ENCODE measurements around the gene B3GNT7. TPM values are rescaled to one million over a fixed set of nuclear protein-coding genes. Genes with fewer than 3 reads are reported as not detected.

Gene B3GNT7
- total RNA-seq, 1 donor from 2014 or later: 0.64 TPM

GRCh38 chr2:231357931-231358330 is 37.6 kb upstream of the B3GNT7 start:
- no peak for DNase-seq (ENCODE audit: low spot score in 2 of 2)
- intact Hi-C loops (cut with DNase I): no loop called here

GRCh38 chr2:231359441-231359840 is 36.1 kb upstream of the B3GNT7 start:
- TF ChIP-seq CTCF (IDR thresholded peaks at IDR 0.05): no peak
- Histone ChIP-seq H3K27ac (no peak overlapping the region), H3K36me3 (peaks cover 10 to 20% of the 10 kb centered on the region in 2 donors), H3K9me3 (no peaks in the 10 kb centered on the region), H3K27me3 (no peaks in the 10 kb centered on the region), H3K4me3 (no peak overlapping the region), H3K4me1 (peaks cover 0 to 5% of the 10 kb centered on the region in 2 donors)
- intact Hi-C loops (cut with DNase I): no loop called here
- no peak for DNase-seq (ENCODE audit: low spot score in 2 of 2)

More at GRCh38 chr2:231357931-231358330, 37.6 kb upstream of the B3GNT7 start:
- peaks cover 0 to 5% of the 10 kb centered on the region in 2 donors for H3K4me1 ChIP-seq
- H3K4me3 ChIP-seq: no peak overlapping the region
- no peak for TF ChIP-seq CTCF (IDR thresholded peaks at IDR 0.05)
- H3K27ac ChIP-seq: no peak overlapping the region
- no peaks in the 10 kb centered on the region for H3K9me3 ChIP-seq
- H3K36me3 ChIP-seq: peaks cover 10 to 16% of the 10 kb centered on the region in 2 donors
- no peaks in the 10 kb centered on the region for H3K27me3 ChIP-seq

- H3K9me3 ChIP-seq: no peaks in the 10 kb centered on the region
Observed at GRCh38 chr2:231359948-231360347, 35.6 kb upstream of the B3GNT7 start.

GRCh38 chr2:231360401-231360800 is 35.1 kb upstream of the B3GNT7 start:
- no peak for DNase-seq (ENCODE audit: low spot score in 2 of 2)

More at GRCh38 chr2:231359948-231360347, 35.6 kb upstream of the B3GNT7 start:
- no peak for DNase-seq (ENCODE audit: low spot score in 2 of 2)
- H3K27me3 ChIP-seq: no peaks in the 10 kb centered on the region
- peaks cover 10 to 20% of the 10 kb centered on the region in 2 donors for H3K36me3 ChIP-seq
- no peak for TF ChIP-seq CTCF (IDR thresholded peaks at IDR 0.05)
- intact Hi-C loops (cut with DNase I): no loop called here
- no peak overlapping the region for H3K27ac ChIP-seq
- H3K4me1 ChIP-seq: peaks cover 0 to 5% of the 10 kb centered on the region in 2 donors
- no peak overlapping the region for H3K4me3 ChIP-seq

GRCh38 chr2:231360881-231361371 is 34.6 kb upstream of the B3GNT7 start:
- TF ChIP-seq CTCF (IDR thresholded peaks at IDR 0.05): no peak
- Histone ChIP-seq H3K27me3 (no peaks in the 10 kb centered on the region), H3K27ac (no peak overlapping the region), H3K4me3 (no peak overlapping the region), H3K9me3 (no peaks in the 10 kb centered on the region), H3K4me1 (peaks cover 0 to 2% of the 10 kb centered on the region in 2 donors), H3K36me3 (peaks cover 10 to 20% of the 10 kb centered on the region in 2 donors)
- intact Hi-C loops (cut with DNase I): no loop called here
- DNase-seq (ENCODE audit: low spot score in 2 of 2): peak in 1 of 2 donors; percentile 59

More at GRCh38 chr2:231360401-231360800, 35.1 kb upstream of the B3GNT7 start:
- no peaks in the 10 kb centered on the region for H3K9me3 ChIP-seq
- no peak for TF ChIP-seq CTCF (IDR thresholded peaks at IDR 0.05)
- peaks cover 0 to 5% of the 10 kb centered on the region in 2 donors for H3K4me1 ChIP-seq
- no peak overlapping the region for H3K4me3 ChIP-seq
- no peak overlapping the region for H3K27ac ChIP-seq
- intact Hi-C loops (cut with DNase I): no loop called here
- H3K27me3 ChIP-seq: no peaks in the 10 kb centered on the region
- peaks cover 10 to 20% of the 10 kb centered on the region in 2 donors for H3K36me3 ChIP-seq

All from ascending aorta (tissue), 2 donors.